B cell (primary cell): ENCODE results near the gene SLC9A9. TPM values are rescaled to one million over a fixed set of nuclear protein-coding genes. Genes with fewer than 3 reads are reported as not detected.

Source experiments
- ATAC-seq: fragments of 200-7000 bp; cut with Tn5 transposase; one replicate; pipeline ENCODE4 v1.10.0; 2021; ENCODE audit warnings: low read depth, mild to moderate bottlenecking, moderate number of reproducible peaks, moderate library complexity
- CTCF ChIA-PET: fragments of 350-600 bp; sonication (Branson Sonifier 250); formaldehyde crosslinking; loops from one replicate; lab custom pipeline; 2021; ENCODE audit warnings: antibody characterized with exemption, inconsistent platforms; lab: Charles Lee
- POLR2A ChIA-PET: fragments of 350-600 bp; sonication (Branson Sonifier 250); formaldehyde crosslinking; loops from one replicate; lab custom pipeline; 2021; ENCODE audit warnings: antibody characterized with exemption; lab: Charles Lee
- DNase-seq: peaks from one replicate; pipeline ENCODE4 v3.0.0; 2013
- H2AFZ ChIP-seq: 2 replicates; pipeline ENCODE4 v1.6.1; 2012; ENCODE audit warnings: mild to moderate bottlenecking, low read depth, low read length; ENCODE audit not compliant: insufficient read depth, poor library complexity, severe bottlenecking
- H3K27ac ChIP-seq, 2 donors: 1 replicate in 1 of 2; 2 replicates in 1 of 2; pipeline ENCODE4 v1.5.1; 2012 to 2013; ENCODE audit warnings: low read length in 2 of 2, mild to moderate bottlenecking in 2 of 2, moderate library complexity in 1 of 2
- H3K27me3 ChIP-seq, 4 experiments: fragments of 200-600 bp in 1 of 4; sonication (generic) in 1 of 4; replicated peaks in 1 of 4; 1 replicate in 2 of 4; 2 replicates in 2 of 4; pipeline versions ENCODE4 v1.6.1 to v1.7.0; 2013 to 2016; ENCODE audit warnings: low read length in 3 of 4, mild to moderate bottlenecking in 2 of 4, mixed read lengths in 1 of 4, moderate library complexity in 1 of 4; ENCODE audit not compliant: insufficient read depth in 4 of 4, control insufficient read depth in 3 of 4; ENCODE audit errors: control extremely low read depth in 1 of 4
- H3K36me3 ChIP-seq, 2 experiments: replicated peaks in 1 of 2; 1 replicate in 1 of 2; 2 replicates in 1 of 2; pipeline versions ENCODE4 v1.6.1 to v1.7.1; 2013; ENCODE audit warnings: low read length in 1 of 2; ENCODE audit not compliant: insufficient read depth in 2 of 2, control insufficient read depth in 1 of 2; ENCODE audit errors: control extremely low read depth in 1 of 2, extremely low read depth in 1 of 2
- H3K4me1 ChIP-seq, 2 donors: fragments of 200-600 bp in 1 of 2; sonication (generic) in 1 of 2; 1 replicate in 1 of 2; 2 replicates in 1 of 2; pipeline versions ENCODE4 v1.5.1 to v1.6.1; 2013 to 2017; ENCODE audit warnings: low read length in 2 of 2; ENCODE audit not compliant: control insufficient read depth in 2 of 2, insufficient read depth in 2 of 2
- H3K4me2 ChIP-seq: replicated peaks from 2 replicates; pipeline ENCODE3; 2012; ENCODE audit warnings: mild to moderate bottlenecking, low read depth, low read length; ENCODE audit not compliant: poor library complexity, severe bottlenecking
- H3K4me3 ChIP-seq, 5 experiments: fragments of 200-600 bp in 1 of 5; sonication (generic) in 1 of 5; 1 replicate in 3 of 5; 2 replicates in 2 of 5; pipeline versions ENCODE4 v1.5.1 to v1.7.0; 2011 to 2016; ENCODE audit warnings: low read length in 4 of 5, mild to moderate bottlenecking in 4 of 5, low read depth in 2 of 5, control low read depth in 1 of 5, moderate library complexity in 1 of 5; ENCODE audit not compliant: insufficient read depth in 1 of 5; ENCODE audit errors: control extremely low read depth in 1 of 5, extremely low read depth in 1 of 5
- H3K79me2 ChIP-seq: fragments of 200-600 bp; sonication (generic); one replicate; pipeline ENCODE4 v1.6.0; 2016; ENCODE audit warnings: low read length; ENCODE audit not compliant: control insufficient read depth, insufficient read depth
- H3K9ac ChIP-seq: fragments of 200-600 bp; sonication (generic); 2 replicates; pipeline ENCODE4 v1.6.1; 2017; ENCODE audit warnings: mild to moderate bottlenecking, low read length, moderate library complexity
- H3K9me3 ChIP-seq, 3 donors: one replicate each; pipeline versions ENCODE4 v1.6.1 to v1.7.1; 2013; ENCODE audit warnings: low read length in 2 of 3; ENCODE audit not compliant: control insufficient read depth in 2 of 3, insufficient read depth in 1 of 3; ENCODE audit errors: control extremely low read depth in 1 of 3
- H4K20me1 ChIP-seq: 2 replicates; pipeline ENCODE4 v1.6.0; 2012; ENCODE audit warnings: mild to moderate bottlenecking, low read length; ENCODE audit not compliant: insufficient read depth, control insufficient read depth, poor library complexity, severe bottlenecking
- H3K27ac Mint-ChIP-seq: one replicate; pipeline ENCODE4 v1.8.0; 2021; ENCODE audit warnings: mixed read lengths
- H3K27me3 Mint-ChIP-seq: one replicate; pipeline ENCODE4 v1.8.0; 2021; ENCODE audit warnings: mixed read lengths
- H3K4me1 Mint-ChIP-seq: one replicate; pipeline ENCODE4 v1.8.0; 2021; ENCODE audit warnings: mixed read lengths
- H3K4me3 Mint-ChIP-seq: one replicate; pipeline ENCODE4 v1.8.0; 2021; ENCODE audit warnings: mixed read lengths
- H3K9me3 Mint-ChIP-seq: one replicate; pipeline ENCODE4 v1.8.0; 2022; ENCODE audit warnings: mixed read lengths; ENCODE audit not compliant: insufficient read depth
- CTCF ChIP-seq: fragments of 200-600 bp; IDR thresholded peaks from one replicate; pipeline ENCODE4 v1.8.0; 2022; ENCODE audit warnings: antibody characterized with exemption, mild to moderate bottlenecking
- EZH2 ChIP-seq: IDR thresholded peaks from 2 replicates; pipeline ENCODE4 v1.6.1; 2012; ENCODE audit warnings: borderline replicate concordance, low read depth, mild to moderate bottlenecking, moderate library complexity, low read length; ENCODE audit not compliant: insufficient read depth, poor library complexity, severe bottlenecking
- WGBS: methylation state at CpG from one replicate; pipeline ENCODE4 v1.1.5; 2013; ENCODE audit warnings: missing lambda C conversion rate; ENCODE audit not compliant: insufficient coverage; 5-methylcytosine and 5-hydroxymethylcytosine counted together
- intact Hi-C: fragments of 100-400 bp; cut with micrococcal nuclease; formaldehyde crosslinking; loops from one replicate; pipeline ENCODE4 v1.10.0; 2022
- polyA plus RNA-seq: library from polyadenylated mRNA; depleted of rRNA; stranded (reverse); fragments of >200 nt; gene quantifications from 2 replicates; pipeline ENCODE4 v1.2.3, GENCODE V29; 2012
- total RNA-seq, 2 donors: library from RNA; stranded (reverse); fragments of 120-200 nt in 1 of 2; gene quantifications; 1 replicate in 1 of 2; 2 replicates in 1 of 2; pipeline versions ENCODE4 v1.2.3 to v1.2.4, GENCODE V29; 2013 to 2022

Gene SLC9A9
- total and polyA plus RNA-seq, 2 donors (not counting 1 experiment from before 2014, with no cell fraction given): 7.7 to 17.3 TPM

- ATAC-seq: no peak
- no peak for DNase-seq
- Mint-ChIP-seq H3K4me1 (peaks cover 21% of the 10 kb centered on the region), H3K9me3 (no peaks in the 10 kb centered on the region), H3K4me3 (peak overlapping the region; percentile 18), H3K27ac (no peak overlapping the region), H3K27me3 (no peaks in the 10 kb centered on the region)
- no CpG with 5 or more reads among the region's 1 CpG for WGBS
- no peaks in the 10 kb centered on the region for H4K20me1 ChIP-seq
- no peaks in the 10 kb centered on the region for H3K79me2 ChIP-seq
- TF ChIP-seq EZH2 (no peak), CTCF (no peak)
- no peak overlapping the region for H3K9ac ChIP-seq
- H3K27ac ChIP-seq: no peak overlapping the region
- no peaks in the 10 kb centered on the region for H3K9me3 ChIP-seq
- no peaks in the 10 kb centered on the region for H3K27me3 ChIP-seq
- no peaks in the 10 kb centered on the region for H3K36me3 ChIP-seq
- CTCF ChIA-PET: no interaction called here
- no peak overlapping the region for H2AFZ ChIP-seq
- intact Hi-C loops: no loop called here
- POLR2A ChIA-PET: no interaction called here
- peak overlapping the region; percentile 20 for H3K4me2 ChIP-seq
- peaks cover 0 to 12% of the 10 kb centered on the region in 2 donors for H3K4me1 ChIP-seq
- H3K4me3 ChIP-seq: no peak overlapping the region
Measured at GRCh38 chr3:143831994-143832393, 16.3 kb downstream of the SLC9A9 start.

- WGBS: 0% methylated on average over 1 of the region's 2 CpGs
- POLR2A ChIA-PET: no interaction called here
- peak overlapping the region in 1 of 2 donors; percentile 3 for H3K27ac ChIP-seq
- CTCF ChIA-PET: no interaction called here
- peaks cover 28% of the 10 kb centered on the region for H3K4me1 Mint-ChIP-seq
- no peaks in the 10 kb centered on the region for H3K36me3 ChIP-seq
- no peaks in the 10 kb centered on the region for H3K27me3 Mint-ChIP-seq
- H2AFZ ChIP-seq: no peak overlapping the region
- no peaks in the 10 kb centered on the region for H3K79me2 ChIP-seq
- H3K27me3 ChIP-seq: no peaks in the 10 kb centered on the region
- intact Hi-C loops: no loop called here
- no peaks in the 10 kb centered on the region for H4K20me1 ChIP-seq
- H3K4me2 ChIP-seq: peak overlapping the region; percentile 11
- H3K9me3 Mint-ChIP-seq: peaks cover 2% of the 10 kb centered on the region
- no peak overlapping the region for H3K9ac ChIP-seq
- TF ChIP-seq EZH2: no peak
- no peak for TF ChIP-seq CTCF
- H3K4me1 ChIP-seq: peaks cover 6 to 17% of the 10 kb centered on the region in 2 donors
- peak overlapping the region; percentile 27 for H3K4me3 Mint-ChIP-seq
- no peak for DNase-seq
- no peak overlapping the region for H3K27ac Mint-ChIP-seq
- ATAC-seq: no peak
- H3K4me3 ChIP-seq: no peak overlapping the region
- no peaks in the 10 kb centered on the region for H3K9me3 ChIP-seq
Measured at GRCh38 chr3:143831208-143831607, 17.1 kb downstream of the SLC9A9 start.
